CD14-positive monocyte (primary cell): ENCODE measurements around the gene WARS2. TPM values are rescaled to one million over a fixed set of nuclear protein-coding genes. Genes with fewer than 3 reads are reported as not detected.

Experiments
- DNase-seq, 3 donors: peaks; one replicate each; pipeline ENCODE4 v3.0.0-alpha.2; 2011 to 2022
- H2AFZ ChIP-seq: 2 replicates; pipeline ENCODE4 v1.6.0; 2012; ENCODE audit warnings: mild to moderate bottlenecking, low read depth, low read length, inconsistent platforms; ENCODE audit not compliant: insufficient read depth, poor library complexity, severe bottlenecking
- H3K27ac ChIP-seq, 2 donors: 1 replicate in 1 of 2; 2 replicates in 1 of 2; pipeline ENCODE4 v1.5.1; 2012 to 2013; ENCODE audit warnings: low read length in 2 of 2, control low read depth in 1 of 2, inconsistent platforms in 1 of 2, low read depth in 1 of 2, mild to moderate bottlenecking in 1 of 2
- H3K27me3 ChIP-seq, 2 donors: one replicate each; pipeline versions ENCODE4 v1.6.0 to v1.6.1; 2011 to 2013; ENCODE audit warnings: low read length in 2 of 2; ENCODE audit not compliant: control insufficient read depth in 2 of 2, insufficient read depth in 2 of 2
- H3K36me3 ChIP-seq, 2 donors: replicated peaks in 1 of 2; 1 replicate in 1 of 2; 2 replicates in 1 of 2; pipeline versions ENCODE4 v1.5.1 to v1.6.1; 2012 to 2013; ENCODE audit warnings: low read length in 2 of 2, control low read depth in 1 of 2, inconsistent platforms in 1 of 2, mild to moderate bottlenecking in 1 of 2; ENCODE audit not compliant: insufficient read depth in 2 of 2, control insufficient read depth in 1 of 2
- H3K4me1 ChIP-seq, 2 donors: 1 replicate in 1 of 2; 2 replicates in 1 of 2; pipeline versions ENCODE4 v1.5.1 to v1.6.1; 2012 to 2013; ENCODE audit warnings: low read length in 2 of 2, control low read depth in 1 of 2, inconsistent platforms in 1 of 2, mild to moderate bottlenecking in 1 of 2, moderate library complexity in 1 of 2; ENCODE audit not compliant: insufficient read depth in 2 of 2, control insufficient read depth in 1 of 2
- H3K4me2 ChIP-seq: replicated peaks from 2 replicates; pipeline ENCODE3; 2012; ENCODE audit warnings: low read length, moderate library complexity, mild to moderate bottlenecking; ENCODE audit not compliant: poor library complexity, severe bottlenecking; ENCODE audit errors: extremely low read depth
- H3K4me3 ChIP-seq, 3 experiments: fragments of 200-600 bp in 1 of 3; sonication (generic) in 1 of 3; replicated peaks in 1 of 3; 1 replicate in 2 of 3; 2 replicates in 1 of 3; pipeline ENCODE4 v1.5.1; 2011 to 2013; ENCODE audit warnings: low read length in 3 of 3, mild to moderate bottlenecking in 3 of 3, control low read depth in 2 of 3, low read depth in 2 of 3, inconsistent platforms in 1 of 3, moderate library complexity in 1 of 3
- H3K79me2 ChIP-seq: 2 replicates; pipeline ENCODE4 v1.6.0; 2012; ENCODE audit warnings: mild to moderate bottlenecking, control low read depth, inconsistent platforms, low read length, moderate library complexity; ENCODE audit not compliant: insufficient read depth
- H3K9ac ChIP-seq: 2 replicates; pipeline ENCODE4 v1.6.0; 2017; ENCODE audit warnings: low read length, mild to moderate bottlenecking; ENCODE audit not compliant: insufficient read depth, poor library complexity, severe bottlenecking
- H3K9me3 ChIP-seq, 2 donors: replicated peaks in 1 of 2; 1 replicate in 1 of 2; 2 replicates in 1 of 2; pipeline versions ENCODE4 v1.5.1 to v1.6.1; 2012 to 2013; ENCODE audit warnings: low read length in 2 of 2, control low read depth in 1 of 2; ENCODE audit not compliant: control insufficient read depth in 1 of 2, insufficient read depth in 1 of 2
- H4K20me1 ChIP-seq: 2 replicates; pipeline ENCODE4 v1.6.0; 2012; ENCODE audit warnings: mild to moderate bottlenecking, low read length, control low read depth, moderate library complexity; ENCODE audit not compliant: insufficient read depth
- H3K27ac Mint-ChIP-seq, 7 donors: one replicate each; pipeline ENCODE4 v1.8.0; 2020; ENCODE audit warnings: mild to moderate bottlenecking in 7 of 7, mixed read lengths in 7 of 7, moderate library complexity in 6 of 7, inconsistent platforms in 2 of 7
- H3K27me3 Mint-ChIP-seq, 3 donors: one replicate each; pipeline ENCODE4 v1.8.0; 2021 to 2022; ENCODE audit warnings: low read depth in 3 of 3, mild to moderate bottlenecking in 3 of 3, mixed read lengths in 3 of 3, moderate library complexity in 3 of 3, inconsistent platforms in 1 of 3
- H3K36me3 Mint-ChIP-seq, 2 donors: one replicate each; pipeline ENCODE4 v1.8.0; 2020; ENCODE audit warnings: mixed read lengths in 2 of 2, inconsistent platforms in 1 of 2, mild to moderate bottlenecking in 1 of 2
- H3K4me1 Mint-ChIP-seq: one replicate; pipeline ENCODE4 v1.8.0; 2020; ENCODE audit warnings: mild to moderate bottlenecking, mixed read lengths
- H3K4me3 Mint-ChIP-seq, 2 donors: one replicate each; pipeline ENCODE4 v1.8.0; 2020; ENCODE audit warnings: mild to moderate bottlenecking in 2 of 2, mixed read lengths in 2 of 2, moderate library complexity in 1 of 2
- H3K9me3 Mint-ChIP-seq, 7 donors: one replicate each; pipeline ENCODE4 v1.8.0; 2020 to 2022; ENCODE audit warnings: mixed read lengths in 7 of 7, mild to moderate bottlenecking in 6 of 7, moderate library complexity in 6 of 7, inconsistent platforms in 2 of 7
- CTCF ChIP-seq: fragments of 200-600 bp; IDR thresholded peaks from one replicate; pipeline ENCODE4 v1.8.0; 2022; ENCODE audit warnings: antibody characterized with exemption, mild to moderate bottlenecking
- WGBS: methylation state at CpG from one replicate; pipeline ENCODE4 v1.1.5; 2013; ENCODE audit warnings: missing lambda C conversion rate; ENCODE audit not compliant: insufficient coverage; 5-methylcytosine and 5-hydroxymethylcytosine counted together
- intact Hi-C, 2 donors: fragments of 100-400 bp; cut with micrococcal nuclease; formaldehyde crosslinking; loops; one replicate each; pipeline versions ENCODE4 v1.15.0 to v1.15.1; 2023
- polyA plus RNA-seq, 3 donors: library from polyadenylated mRNA; depleted of rRNA in 1 of 3; unstranded in 2 of 3; stranded (reverse) in 1 of 3; fragments of 300-500 nt in 2 of 3; fragments of >200 nt in 1 of 3; fragmentation: Illumina TruSeq in 2 of 3; gene quantifications; 1 replicate in 2 of 3; 2 replicates in 1 of 3; pipeline ENCODE4 v1.2.3, GENCODE V29; 2012 to 2021

WARS2 gene
- polyA plus RNA-seq, 3 donors, result 4.6 to 5.1 (median 4.7) TPM

- no CpG with 5 or more reads among the region's 4 CpGs for WGBS
- no peak overlapping the region for H3K27ac Mint-ChIP-seq
These were observed 149.0 kb downstream of the WARS2 start for GRCh38 chr1:118991448-118991847.

GRCh38 chr1:118990513-118991152 is 149.8 kb downstream of the WARS2 start:
- H3K4me1 Mint-ChIP-seq, result peaks cover 25% of the 10 kb centered on the region
- Histone ChIP-seq H3K4me1 (peaks cover 0 to 9% of the 10 kb centered on the region in 2 donors), H3K79me2 (no peaks in the 10 kb centered on the region), H3K27me3 (peaks cover 98 to 100% of the 10 kb centered on the region in 2 donors), H3K9me3 (peaks cover 0 to 80% of the 10 kb centered on the region in 2 donors), H2AFZ (no peak overlapping the region), H3K27ac (no peak overlapping the region), H3K4me3 (no peak overlapping the region), H3K36me3 (no peaks in the 10 kb centered on the region), H3K9ac (no peak overlapping the region), H3K4me2 (no peak overlapping the region), H4K20me1 (no peaks in the 10 kb centered on the region)
- no peak for DNase-seq
- no peak overlapping the region for H3K27ac Mint-ChIP-seq
- TF ChIP-seq CTCF, result no peak
- H3K27me3 Mint-ChIP-seq, result peaks cover 97 to 100% (median 99%) of the 10 kb centered on the region in 3 donors
- H3K36me3 Mint-ChIP-seq, result peaks cover 5 to 23% of the 10 kb centered on the region in 2 donors
- H3K9me3 Mint-ChIP-seq, result peaks cover 0 to 44% (median 23%) of the 10 kb centered on the region in 7 donors
- intact Hi-C loops, result no loop called here
- H3K4me3 Mint-ChIP-seq, result peak overlapping the region in 1 of 2 donors; percentile 88
- 55% methylated on average over 3 of the region's 8 CpGs for WGBS

More at GRCh38 chr1:118991448-118991847, 149.0 kb downstream of the WARS2 start:
- Mint-ChIP-seq H3K27me3 (peaks cover 97 to 100% (median 99%) of the 10 kb centered on the region in 3 donors), H3K9me3 (peaks cover 0 to 35% (median 18%) of the 10 kb centered on the region in 7 donors), H3K4me1 (peaks cover 18% of the 10 kb centered on the region), H3K4me3 (peak overlapping the region in 1 of 2 donors; percentile 88), H3K36me3 (peaks cover 5 to 16% of the 10 kb centered on the region in 2 donors)
- no peaks in the 10 kb centered on the region for H4K20me1 ChIP-seq
- no peak overlapping the region for H2AFZ ChIP-seq
- DNase-seq, result no peak
- intact Hi-C loops, result no loop called here
- H3K4me3 ChIP-seq, result no peak overlapping the region
- H3K27ac ChIP-seq, result no peak overlapping the region
- no peak overlapping the region for H3K9ac ChIP-seq
- peaks cover 98 to 100% of the 10 kb centered on the region in 2 donors for H3K27me3 ChIP-seq
- H3K79me2 ChIP-seq, result no peaks in the 10 kb centered on the region
- TF ChIP-seq CTCF, result no peak
- H3K9me3 ChIP-seq, result peaks cover 0 to 81% of the 10 kb centered on the region in 2 donors
- no peaks in the 10 kb centered on the region for H3K36me3 ChIP-seq
- peaks cover 0 to 9% of the 10 kb centered on the region in 2 donors for H3K4me1 ChIP-seq
- no peak overlapping the region for H3K4me2 ChIP-seq
